GM23248 (cell line): Measurements from ENCODE around the gene FAM9A. TPM values are rescaled to one million over a fixed set of nuclear protein-coding genes. Genes with fewer than 3 reads are reported as not detected.
"Not testable (repeated sequence)": the region's sequence is repeated elsewhere in the genome, so short reads cannot be mapped to it uniquely, and the experiment has no call there.

Experiments used
- DNase-seq: peaks from one replicate; pipeline ENCODE4 v3.0.0-alpha.2; 2015
- H2AFZ ChIP-seq: fragments of 200-600 bp; sonication (generic); 2 replicates; pipeline ENCODE4 v1.6.1; 2016; ENCODE audit warnings: antibody characterized with exemption
- H3F3A ChIP-seq: fragments of 200-600 bp; sonication (generic); 2 replicates; pipeline ENCODE4 v1.6.1; 2016; ENCODE audit warnings: mild to moderate bottlenecking, antibody characterized with exemption, mixed run types; ENCODE audit not compliant: insufficient read depth
- H3K27ac ChIP-seq: fragments of 200-600 bp; sonication (generic); 2 replicates; pipeline ENCODE4 v1.5.1; 2016; ENCODE audit warnings: mild to moderate bottlenecking
- H3K27me3 ChIP-seq: fragments of 200-600 bp; sonication (generic); replicated peaks from 2 replicates; pipeline ENCODE4 v1.6.1; 2016; ENCODE audit warnings: mild to moderate bottlenecking; ENCODE audit not compliant: insufficient read depth
- H3K36me3 ChIP-seq: fragments of 200-600 bp; sonication (generic); 2 replicates; pipeline ENCODE4 v1.6.1; 2016; ENCODE audit warnings: low read depth, mild to moderate bottlenecking
- H3K4me1 ChIP-seq: fragments of 200-600 bp; sonication (generic); 2 replicates; pipeline ENCODE4 v1.6.1; 2016; ENCODE audit warnings: mild to moderate bottlenecking; ENCODE audit not compliant: insufficient read depth
- H3K4me2 ChIP-seq: fragments of 200-600 bp; sonication (generic); one replicate; pipeline ENCODE4 v1.6.1; 2016; ENCODE audit warnings: mild to moderate bottlenecking; ENCODE audit not compliant: unreplicated experiment
- H3K4me3 ChIP-seq: fragments of 200-600 bp; sonication (generic); 2 replicates; pipeline ENCODE4 v1.5.1; 2016; ENCODE audit warnings: mild to moderate bottlenecking
- H3K79me2 ChIP-seq: fragments of 200-600 bp; sonication (generic); 2 replicates; pipeline ENCODE4 v1.6.1; 2016; ENCODE audit warnings: mild to moderate bottlenecking; ENCODE audit not compliant: insufficient read depth
- H3K9ac ChIP-seq: fragments of 200-600 bp; sonication (generic); 2 replicates; pipeline ENCODE4 v1.6.1; 2016; ENCODE audit warnings: mild to moderate bottlenecking
- H3K9me2 ChIP-seq: fragments of 200-600 bp; sonication (generic); 2 replicates; pipeline ENCODE4 v1.6.1; 2016; ENCODE audit warnings: mixed run types, mild to moderate bottlenecking, moderate library complexity; ENCODE audit not compliant: insufficient read depth
- H3K9me3 ChIP-seq: fragments of 200-600 bp; sonication (generic); one replicate; pipeline ENCODE4 v1.6.1; 2017; ENCODE audit warnings: low read depth
- H4K20me1 ChIP-seq: fragments of 200-600 bp; sonication (generic); 2 replicates; pipeline ENCODE4 v1.6.0; 2016; ENCODE audit not compliant: insufficient read depth
- EZH2 ChIP-seq: fragments of 200-600 bp; sonication (generic); IDR thresholded peaks from 2 replicates; pipeline ENCODE4 v1.6.1; 2018; ENCODE audit warnings: antibody characterized with exemption, mild to moderate bottlenecking; ENCODE audit not compliant: insufficient read depth, poor library complexity, severe bottlenecking
- EZH2phosphoT487 ChIP-seq: fragments of 200-600 bp; sonication (generic); IDR thresholded peaks from 2 replicates; pipeline ENCODE4 v1.6.1; 2018; ENCODE audit warnings: antibody characterized with exemption, moderate library complexity, mild to moderate bottlenecking, low read depth; ENCODE audit not compliant: insufficient read depth
- WGBS, 2 experiments: methylation state at CpG; one replicate each; pipeline ENCODE4 v1.1.6; 2015 to 2017; ENCODE audit warnings: low lambda C conversion rate in 2 of 2, low coverage in 1 of 2; ENCODE audit errors: missing lambda C conversion rate in 2 of 2; 5-methylcytosine and 5-hydroxymethylcytosine counted together
- in situ Hi-C: fragments of 300-500 bp; cut with MboI; formaldehyde crosslinking; loops from 2 replicates; pipeline ENCODE4 v1.15.0; 2020
- polyA plus RNA-seq: library from polyadenylated mRNA; unstranded; fragments of >200 nt; fragmentation: Nextera tagmentation; extraction: Ambion mirVana; gene quantifications from 2 replicates; pipeline ENCODE4 v1.2.1, GENCODE V29; 2016
- total RNA-seq: library from RNA; depleted of rRNA; stranded (reverse); fragments of >200 nt; shearing (Covaris generic); gene quantifications from 2 replicates; pipeline ENCODE4 v1.2.3, GENCODE V29; 2014

FAM9A gene
- total and polyA plus RNA-seq, 2 experiments from 2014 or later, result not detected

DNA sequence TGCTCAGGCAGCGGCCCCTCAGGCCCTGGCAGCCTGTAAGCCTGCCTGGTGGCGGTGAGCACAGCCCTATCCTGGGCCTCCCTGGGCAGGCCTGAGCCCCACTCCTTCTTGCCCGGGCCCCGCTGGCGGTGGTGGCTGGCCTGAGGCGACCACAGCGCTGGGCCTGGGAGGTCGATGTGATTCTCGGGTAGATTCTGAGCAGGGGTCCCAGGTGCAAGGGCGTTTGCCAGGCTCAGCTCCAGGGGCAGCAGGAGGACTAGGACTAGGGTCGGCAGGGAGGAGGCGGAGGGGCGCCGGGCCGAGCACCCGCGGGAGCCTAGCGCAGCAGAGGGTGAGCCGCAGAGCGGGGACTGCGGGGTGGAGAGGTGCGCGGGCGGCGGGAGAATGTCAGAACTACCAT lies 17.0 kb downstream of the FAM9A start:
- H3K4me2 ChIP-seq, result no peak overlapping the region
- H3K9ac ChIP-seq, result no peak overlapping the region
- DNase-seq, result no peak
- H3K4me1 ChIP-seq, result no peaks in the 10 kb centered on the region
- no peaks in the 10 kb centered on the region for H4K20me1 ChIP-seq
- no peaks in the 10 kb centered on the region for H3K9me3 ChIP-seq
- H3K27me3 ChIP-seq, result peaks cover under 1% of the 10 kb centered on the region; the same call in 1 of the 2 replicates
- no peak overlapping the region for H3K4me3 ChIP-seq
- H3K9me2 ChIP-seq, result no peaks in the 10 kb centered on the region
- no peaks in the 10 kb centered on the region for H3F3A ChIP-seq
- H2AFZ ChIP-seq, result no peak overlapping the region
- WGBS, 2 experiments, result 89 to 98% methylated on average over 11 to 24 of the region's 25 CpGs
- H3K79me2 ChIP-seq, result no peaks in the 10 kb centered on the region
- TF ChIP-seq EZH2phosphoT487 (no peak), EZH2 (no peak)
- H3K27ac ChIP-seq, result no peak overlapping the region
- in situ Hi-C loops, result no loop called here
- H3K36me3 ChIP-seq, result no peaks in the 10 kb centered on the region

GRCh38 chrX:8783714-8784098 lies 17.5 kb downstream of the FAM9A start:
- no peaks in the 10 kb centered on the region for H3K9me2 ChIP-seq
- no peaks in the 10 kb centered on the region for H3K4me1 ChIP-seq
- H3F3A ChIP-seq, result no peaks in the 10 kb centered on the region
- H3K36me3 ChIP-seq, result no peaks in the 10 kb centered on the region
- no peak overlapping the region for H3K9ac ChIP-seq
- H3K27me3 ChIP-seq, result no peaks in the 10 kb centered on the region
- no peaks in the 10 kb centered on the region for H4K20me1 ChIP-seq
- H3K79me2 ChIP-seq, result no peaks in the 10 kb centered on the region
- 87 to 89% methylated on average over 16 to 19 of the region's 19 CpGs for WGBS, 2 experiments
- H3K9me3 ChIP-seq, result no peaks in the 10 kb centered on the region
- in situ Hi-C loops, result no loop called here
- TF ChIP-seq EZH2 (no peak), EZH2phosphoT487 (no peak)
- H3K4me3 ChIP-seq, result no peak overlapping the region
- H3K4me2 ChIP-seq, result no peak overlapping the region
- H3K27ac ChIP-seq, result no peak overlapping the region
- no peak for DNase-seq
- H2AFZ ChIP-seq, result no peak overlapping the region

GRCh38 chrX:8783097-8783713 lies 18.0 kb downstream of the FAM9A start:
- H3K4me3 ChIP-seq, result no peak overlapping the region
- no peak overlapping the region for H2AFZ ChIP-seq
- H3K9me3 ChIP-seq, result no peaks in the 10 kb centered on the region
- H3K4me2 ChIP-seq, result no peak overlapping the region
- H3K36me3 ChIP-seq, result no peaks in the 10 kb centered on the region
- no peaks in the 10 kb centered on the region for H3K27me3 ChIP-seq
- WGBS, 2 experiments, result 58 to 74% methylated on average over 18 to 29 of the region's 32 CpGs
- no peaks in the 10 kb centered on the region for H3K79me2 ChIP-seq
- peak; percentile 10 for DNase-seq
- TF ChIP-seq EZH2phosphoT487 (no peak), EZH2 (no peak)
- no peaks in the 10 kb centered on the region for H3K9me2 ChIP-seq
- no peaks in the 10 kb centered on the region for H3K4me1 ChIP-seq
- in situ Hi-C loops, result no loop called here
- no peaks in the 10 kb centered on the region for H4K20me1 ChIP-seq
- H3K27ac ChIP-seq, result no peak overlapping the region
- H3F3A ChIP-seq, result no peaks in the 10 kb centered on the region
- no peak overlapping the region for H3K9ac ChIP-seq

DNA sequence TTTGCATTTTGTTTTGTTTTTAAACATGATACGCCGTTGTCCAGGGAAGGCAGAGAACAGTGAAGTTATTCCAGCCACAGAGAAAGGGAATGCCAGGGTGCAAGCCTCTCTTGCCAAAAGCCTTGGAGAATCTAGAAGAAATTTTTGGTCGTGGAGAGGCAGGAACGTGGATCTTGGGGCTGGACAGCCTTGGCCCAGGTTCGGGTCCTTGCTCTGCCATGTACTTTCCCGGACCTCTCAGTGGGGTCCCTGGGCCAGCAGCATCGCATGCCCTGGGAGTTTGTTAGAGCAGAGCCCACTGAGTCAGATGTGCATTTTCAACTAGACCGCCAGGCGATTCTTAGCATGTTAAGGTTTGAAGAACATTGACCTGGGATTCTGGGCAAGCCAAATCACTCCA lies 18.6 kb downstream of the FAM9A start:
- WGBS, 2 experiments, result 62% methylated on average over 8 of the region's 9 CpGs
- no peaks in the 10 kb centered on the region for H3F3A ChIP-seq
- H3K4me2 ChIP-seq, result no peak overlapping the region
- H3K9ac ChIP-seq, result no peak overlapping the region
- no peak overlapping the region for H3K4me3 ChIP-seq
- no peaks in the 10 kb centered on the region for H3K27me3 ChIP-seq
- TF ChIP-seq EZH2 (no peak), EZH2phosphoT487 (no peak)
- H3K79me2 ChIP-seq, result no peaks in the 10 kb centered on the region
- DNase-seq, result no peak
- H3K4me1 ChIP-seq, result no peaks in the 10 kb centered on the region
- no peak overlapping the region for H2AFZ ChIP-seq
- no peaks in the 10 kb centered on the region for H3K36me3 ChIP-seq
- H3K9me2 ChIP-seq, result no peaks in the 10 kb centered on the region
- in situ Hi-C loops, result no loop called here
- H4K20me1 ChIP-seq, result no peaks in the 10 kb centered on the region
- no peak overlapping the region for H3K27ac ChIP-seq
- H3K9me3 ChIP-seq, result no peaks in the 10 kb centered on the region

- H3K4me3 ChIP-seq, H3F3A ChIP-seq, in situ Hi-C loops, DNase-seq, H3K9me2 ChIP-seq, H3K4me1 ChIP-seq, H3K9me3 ChIP-seq, H3K4me2 ChIP-seq, H3K27me3 ChIP-seq, H3K27ac ChIP-seq, H3K36me3 ChIP-seq, H3K9ac ChIP-seq, H3K79me2 ChIP-seq, H4K20me1 ChIP-seq, H2AFZ ChIP-seq: not testable (repeated sequence)
- WGBS, 2 experiments, result 69 to 72% methylated on average over 4 of the region's 4 CpGs
These were observed 19.3 kb downstream of the FAM9A start for GRCh38 chrX:8781921-8782320.
